GM19397 (cell line): Measurements from ENCODE around the gene GPR155.

Experiments used
- ATAC-seq: cut with Tn5 transposase; IDR thresholded peaks from one replicate; pipeline ENCODE4 v1.9.1; 2021; ENCODE audit warnings: mild to moderate bottlenecking, moderate library complexity; ENCODE audit not compliant: unreplicated experiment

GPR155 gene

GRCh38 chr2:174486563-174487107, at the start of gene GPR155:
Gene GPR155 (minus strand): TSS chr2:174487029. CDS start chr2:174481956, 5,073 bp downstream.
- peak; percentile 30 for ATAC-seq

GRCh38 chr2:174535757-174536703, 49.2 kb upstream of the GPR155 start:
- no peak for ATAC-seq

GRCh38 chr2:174535083-174535482, 48.3 kb upstream of the GPR155 start:
- no peak for ATAC-seq

GRCh38 chr2:174529916-174530315, 43.1 kb upstream of the GPR155 start:
- ATAC-seq = no peak

- ATAC-seq = no peak
Observed at GRCh38 chr2:174527959-174528358, 41.1 kb upstream of the GPR155 start.

GRCh38 chr2:174527101-174527721, 40.4 kb upstream of the GPR155 start:
- no peak for ATAC-seq

- ATAC-seq = no peak
Observed at GRCh38 chr2:174524527-174524926, 37.7 kb upstream of the GPR155 start.

- no peak for ATAC-seq
Observed at GRCh38 chr2:174522553-174522952, 35.7 kb upstream of the GPR155 start.

- ATAC-seq = no peak
Observed at GRCh38 chr2:174518395-174518794, 31.6 kb upstream of the GPR155 start.

- no peak for ATAC-seq
Observed at GRCh38 chr2:174516501-174517378, 29.9 kb upstream of the GPR155 start.

- ATAC-seq = no peak
Observed at GRCh38 chr2:174512345-174512744, 25.5 kb upstream of the GPR155 start.

- no peak for ATAC-seq
Observed at GRCh38 chr2:174511580-174512260, 24.9 kb upstream of the GPR155 start.

GRCh38 chr2:174510583-174511189, 23.9 kb upstream of the GPR155 start:
- ATAC-seq = no peak

- ATAC-seq = no peak
Observed at GRCh38 chr2:174503161-174503809, 16.5 kb upstream of the GPR155 start.

GRCh38 chr2:174499371-174499770, 12.5 kb upstream of the GPR155 start:
- ATAC-seq = no peak

GRCh38 chr2:174495365-174496012, 8.7 kb upstream of the GPR155 start:
- no peak for ATAC-seq

GRCh38 chr2:174493549-174494331, 6.9 kb upstream of the GPR155 start:
- ATAC-seq = no peak

GRCh38 chr2:174492963-174493431, 6.2 kb upstream of the GPR155 start:
- peak; percentile 90 for ATAC-seq
